C4-2B (cell line): Measurements from ENCODE around the gene APOE.
"Not testable (repeated sequence)": the region's sequence is repeated elsewhere in the genome, so short reads cannot be mapped to it uniquely, and the experiment has no call there.

ENCODE experiments used
- H3K27ac ChIP-seq: fragments of 450-650 bp; 2 replicates; pipeline ENCODE4 v1.5.1; 2017
- ZFX ChIP-seq: fragments of 450-650 bp; IDR thresholded peaks from 2 replicates; pipeline ENCODE4 v1.6.1; 2017
- TF ChIP-seq, protein P1 (sequence below): fragments of 450-650 bp; conservative IDR thresholded peaks from 2 replicates; pipeline ENCODE4 v1.5.1; 2017; ENCODE audit warnings: mild to moderate bottlenecking

Gene APOE

DNA sequence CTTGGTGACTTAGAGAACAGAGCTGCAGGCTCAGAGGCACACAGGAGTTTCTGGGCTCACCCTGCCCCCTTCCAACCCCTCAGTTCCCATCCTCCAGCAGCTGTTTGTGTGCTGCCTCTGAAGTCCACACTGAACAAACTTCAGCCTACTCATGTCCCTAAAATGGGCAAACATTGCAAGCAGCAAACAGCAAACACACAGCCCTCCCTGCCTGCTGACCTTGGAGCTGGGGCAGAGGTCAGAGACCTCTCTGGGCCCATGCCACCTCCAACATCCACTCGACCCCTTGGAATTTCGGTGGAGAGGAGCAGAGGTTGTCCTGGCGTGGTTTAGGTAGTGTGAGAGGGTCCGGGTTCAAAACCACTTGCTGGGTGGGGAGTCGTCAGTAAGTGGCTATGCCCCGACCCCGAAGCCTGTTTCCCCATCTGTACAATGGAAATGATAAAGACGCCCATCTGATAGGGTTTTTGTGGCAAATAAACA is 18.7 kb downstream of the APOE start:
- H3K27ac ChIP-seq = no peak overlapping the region
- no peak for TF ChIP-seq ZFX
- TF ChIP-seq, protein P1, sequence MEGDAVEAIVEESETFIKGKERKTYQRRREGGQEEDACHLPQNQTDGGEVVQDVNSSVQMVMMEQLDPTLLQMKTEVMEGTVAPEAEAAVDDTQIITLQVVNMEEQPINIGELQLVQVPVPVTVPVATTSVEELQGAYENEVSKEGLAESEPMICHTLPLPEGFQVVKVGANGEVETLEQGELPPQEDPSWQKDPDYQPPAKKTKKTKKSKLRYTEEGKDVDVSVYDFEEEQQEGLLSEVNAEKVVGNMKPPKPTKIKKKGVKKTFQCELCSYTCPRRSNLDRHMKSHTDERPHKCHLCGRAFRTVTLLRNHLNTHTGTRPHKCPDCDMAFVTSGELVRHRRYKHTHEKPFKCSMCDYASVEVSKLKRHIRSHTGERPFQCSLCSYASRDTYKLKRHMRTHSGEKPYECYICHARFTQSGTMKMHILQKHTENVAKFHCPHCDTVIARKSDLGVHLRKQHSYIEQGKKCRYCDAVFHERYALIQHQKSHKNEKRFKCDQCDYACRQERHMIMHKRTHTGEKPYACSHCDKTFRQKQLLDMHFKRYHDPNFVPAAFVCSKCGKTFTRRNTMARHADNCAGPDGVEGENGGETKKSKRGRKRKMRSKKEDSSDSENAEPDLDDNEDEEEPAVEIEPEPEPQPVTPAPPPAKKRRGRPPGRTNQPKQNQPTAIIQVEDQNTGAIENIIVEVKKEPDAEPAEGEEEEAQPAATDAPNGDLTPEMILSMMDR = no peak

DNA sequence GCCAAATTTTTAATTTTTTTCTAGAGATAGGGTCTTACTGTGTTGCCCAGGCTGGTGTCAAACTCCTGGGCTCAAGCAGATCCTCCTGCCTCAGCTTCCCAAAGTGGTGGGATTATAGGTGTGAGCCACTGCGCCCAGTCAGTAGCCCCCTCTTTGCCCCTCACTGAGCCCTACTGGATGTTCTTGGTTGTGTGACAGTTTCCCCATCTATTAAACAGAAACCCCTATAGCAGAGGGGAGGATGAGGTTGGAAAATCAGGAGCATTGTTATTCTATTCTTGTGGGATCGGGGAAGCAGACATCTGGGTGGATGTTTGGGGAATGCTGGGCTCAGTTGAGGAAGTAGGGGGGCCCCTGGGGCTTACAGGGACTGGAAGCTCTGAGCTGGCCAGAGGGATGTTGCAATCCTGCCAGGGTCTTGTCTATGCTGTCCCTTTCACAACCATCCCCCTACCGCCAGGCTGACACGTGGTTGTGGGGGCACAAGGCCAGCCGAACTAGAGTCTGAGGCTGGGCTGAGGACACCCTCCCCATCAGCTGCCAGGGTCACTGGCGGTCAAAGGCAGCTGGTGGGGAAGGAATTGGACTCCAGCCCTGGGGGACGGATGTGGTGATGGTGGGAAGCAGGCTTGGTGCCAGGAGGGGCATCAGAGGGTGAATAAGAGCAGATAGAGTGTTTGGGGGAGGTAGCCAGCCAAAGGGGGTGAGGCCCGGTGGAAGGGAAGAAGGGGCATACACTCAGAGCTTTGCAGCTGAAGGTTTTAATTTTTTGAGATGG is 19.7 kb downstream of the APOE start:
- H3K27ac ChIP-seq = no peak overlapping the region
- TF ChIP-seq ZFX = no peak
- TF ChIP-seq, protein P1 = no peak

DNA sequence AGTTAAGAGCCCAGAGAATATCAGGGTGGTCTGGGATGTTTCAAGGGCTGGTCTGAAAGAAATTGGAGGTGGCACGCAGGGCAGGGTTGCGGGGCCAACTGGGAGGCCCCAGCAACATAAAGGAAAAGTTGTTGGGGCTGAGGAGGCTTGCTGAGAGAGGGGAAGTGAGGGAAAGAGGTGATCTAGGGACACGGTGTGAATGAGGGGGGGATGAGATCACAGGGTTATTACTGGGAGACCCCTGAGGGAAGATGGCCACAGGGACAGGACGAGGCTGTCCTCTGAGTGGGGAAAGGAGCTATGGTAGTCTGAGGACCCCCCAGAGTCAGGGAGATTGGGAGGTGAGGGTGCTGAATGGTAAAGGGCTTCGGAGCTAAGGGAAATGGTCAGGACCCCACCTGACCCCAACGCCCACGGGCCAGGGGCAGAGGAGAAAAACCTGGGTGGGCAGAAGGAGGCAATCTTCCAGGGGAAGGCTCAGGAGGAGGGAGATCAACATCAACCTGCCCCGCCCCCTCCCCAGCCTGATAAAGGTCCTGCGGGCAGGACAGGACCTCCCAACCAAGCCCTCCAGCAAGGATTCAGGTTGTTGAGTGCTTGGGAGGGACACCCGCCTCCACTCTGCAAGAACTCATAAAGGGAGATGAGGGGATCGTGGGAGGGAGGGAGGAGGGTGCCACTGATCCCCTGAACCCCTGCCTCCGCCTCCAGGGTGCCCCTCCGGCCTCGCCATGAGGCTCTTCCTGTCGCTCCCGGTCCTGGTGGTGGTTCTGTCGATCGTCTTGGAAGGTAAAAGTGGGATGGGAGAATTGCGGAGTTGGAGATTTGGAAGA is 20.9 kb downstream of the APOE start:
- not testable (repeated sequence) for H3K27ac ChIP-seq

DNA sequence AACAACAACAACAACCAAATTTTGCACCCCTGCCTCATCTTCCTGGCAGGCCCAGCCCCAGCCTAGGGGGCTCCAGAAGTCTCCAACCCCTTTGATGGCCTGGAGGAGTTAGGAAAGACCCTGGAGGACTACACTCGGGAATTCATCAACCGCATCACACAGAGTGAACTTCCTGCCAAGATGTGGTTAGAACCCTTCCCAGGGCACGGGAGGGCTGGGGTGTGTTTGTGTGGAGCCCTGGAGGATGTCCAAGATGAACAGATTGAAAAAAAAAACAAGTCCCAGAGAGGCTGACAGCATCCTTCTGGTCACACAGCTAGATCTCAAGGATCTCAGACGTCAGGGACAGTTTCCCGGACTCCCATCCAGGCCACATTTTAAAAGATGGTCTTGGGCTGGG is 22.1 kb downstream of the APOE start:
- no peak for TF ChIP-seq ZFX
- TF ChIP-seq, protein P1 = no peak
- no peak overlapping the region for H3K27ac ChIP-seq

DNA sequence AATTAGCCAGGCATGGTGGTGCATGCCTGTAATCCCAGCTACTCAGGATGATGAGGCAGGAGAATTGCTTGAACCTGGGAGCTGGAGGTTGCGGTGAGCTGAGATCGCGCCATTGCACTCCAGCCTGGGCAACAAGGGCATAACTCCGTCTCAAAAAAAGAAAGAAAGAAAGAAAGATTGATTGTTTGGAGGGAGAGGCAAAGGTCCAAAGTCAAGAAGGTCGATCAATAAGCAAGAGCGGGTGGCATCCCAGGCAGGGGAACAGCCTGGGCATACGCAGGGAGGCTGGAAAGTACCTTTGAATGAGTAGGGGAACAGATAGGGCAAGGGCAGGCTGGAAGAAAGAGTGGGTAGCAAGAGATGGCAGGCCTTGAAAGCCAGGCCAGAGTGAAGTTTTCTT is 24.5 kb downstream of the APOE start:
- H3K27ac ChIP-seq = no peak overlapping the region
- TF ChIP-seq ZFX = no peak
- TF ChIP-seq, protein P1 = no peak

DNA sequence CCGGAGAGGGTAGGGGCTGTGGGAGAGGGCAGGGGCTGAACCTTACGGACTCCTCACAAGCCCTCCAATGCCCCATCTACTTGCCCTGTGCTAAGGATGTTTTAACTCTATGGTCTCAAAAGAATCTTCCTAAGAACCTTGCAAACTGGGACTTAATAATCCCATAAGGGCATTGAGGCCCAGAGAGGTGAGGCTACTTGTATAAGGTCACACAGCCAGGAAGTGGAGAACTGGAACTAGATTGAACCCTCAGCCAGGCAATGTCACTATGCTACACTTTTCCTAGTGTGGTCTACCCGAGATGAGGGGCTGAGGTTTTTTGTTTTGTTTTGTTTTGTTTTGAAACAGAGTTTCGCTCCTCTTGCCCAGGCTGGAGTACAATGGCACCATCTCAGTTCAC is 25.9 kb downstream of the APOE start:
- no peak overlapping the region for H3K27ac ChIP-seq
- TF ChIP-seq, protein P1 = no peak
- TF ChIP-seq ZFX = no peak

DNA sequence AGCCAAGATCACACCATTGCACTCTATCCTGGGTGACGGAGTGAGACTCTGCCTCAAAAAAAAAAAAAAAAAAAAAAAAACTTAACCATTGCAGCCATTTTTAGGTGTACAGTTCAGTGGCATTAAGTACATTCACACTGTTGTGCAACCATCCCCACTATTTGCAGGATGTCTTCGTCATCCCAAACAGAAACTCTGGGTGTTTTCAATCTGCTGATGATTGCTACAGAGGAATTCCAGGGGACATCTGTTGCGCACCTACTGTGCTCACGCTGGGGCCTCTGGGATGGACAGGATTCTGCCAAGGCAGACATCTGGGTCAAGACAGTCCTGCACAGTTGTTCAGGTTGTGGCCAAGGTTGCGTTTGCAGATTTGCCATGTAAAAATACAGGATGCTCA is 34.1 kb downstream of the APOE start:
- no peak overlapping the region for H3K27ac ChIP-seq
- TF ChIP-seq, protein P1 = no peak
- no peak for TF ChIP-seq ZFX
